Mesendoderm (in vitro differentiated cells): ENCODE data around the gene NFIA.
"Not testable (repeated sequence)": the region's sequence is repeated elsewhere in the genome, so short reads cannot be mapped to it uniquely, and the experiment has no call there.

Experiments used
- DNase-seq: peaks from one replicate; pipeline ENCODE4 v3.0.0; 2013
- H2AK5ac ChIP-seq: 2 replicates; pipeline ENCODE4 v1.6.1; 2013; ENCODE audit warnings: low read length, inconsistent platforms
- H2BK120ac ChIP-seq: 2 replicates; pipeline ENCODE4 v1.6.1; 2013; ENCODE audit warnings: low read depth, mild to moderate bottlenecking, low read length, moderate library complexity, mixed read lengths
- H2BK15ac ChIP-seq: replicated peaks from 2 replicates; pipeline ENCODE4 v1.6.1; 2013; ENCODE audit warnings: low read depth, mild to moderate bottlenecking, moderate library complexity
- H2BK5ac ChIP-seq: 2 replicates; pipeline ENCODE4 v1.6.1; 2013; ENCODE audit warnings: low read length, inconsistent platforms
- H3K18ac ChIP-seq: 2 replicates; pipeline ENCODE4 v1.6.1; 2013; ENCODE audit warnings: mild to moderate bottlenecking, low read length, mixed read lengths
- H3K23ac ChIP-seq: one replicate; pipeline ENCODE4 v1.6.1; 2013; ENCODE audit warnings: low read length
- H3K27ac ChIP-seq: 2 replicates; pipeline ENCODE4 v1.5.1; 2013; ENCODE audit warnings: low read depth, mild to moderate bottlenecking, inconsistent platforms, low read length, moderate library complexity
- H3K27me3 ChIP-seq: 2 replicates; pipeline ENCODE4 v1.6.1; 2013; ENCODE audit warnings: low read length, control low read depth, mild to moderate bottlenecking, inconsistent platforms; ENCODE audit not compliant: insufficient read depth, poor library complexity
- H3K36me3 ChIP-seq: 2 replicates; pipeline ENCODE4 v1.6.1; 2013; ENCODE audit warnings: low read length, inconsistent platforms; ENCODE audit not compliant: control insufficient read depth, insufficient read depth
- H3K4ac ChIP-seq: one replicate; pipeline ENCODE4 v1.6.1; 2013; ENCODE audit warnings: low read depth, mild to moderate bottlenecking, low read length, moderate library complexity
- H3K4me1 ChIP-seq: 2 replicates; pipeline ENCODE4 v1.6.1; 2013; ENCODE audit warnings: low read depth, low read length, inconsistent platforms; ENCODE audit not compliant: control insufficient read depth
- H3K4me2 ChIP-seq: 2 replicates; pipeline ENCODE4 v1.6.1; 2013; ENCODE audit warnings: low read length
- H3K4me3 ChIP-seq: 2 replicates; pipeline ENCODE4 v1.5.1; 2013; ENCODE audit warnings: mild to moderate bottlenecking, low read length
- H3K56ac ChIP-seq: one replicate; pipeline ENCODE4 v1.6.1; 2013; ENCODE audit warnings: low read length
- H3K79me1 ChIP-seq: 2 replicates; pipeline ENCODE4 v1.6.1; 2013; ENCODE audit warnings: low read length, inconsistent platforms
- H3K79me2 ChIP-seq: 2 replicates; pipeline ENCODE4 v1.6.1; 2013; ENCODE audit warnings: mild to moderate bottlenecking, low read length; ENCODE audit not compliant: control insufficient read depth, insufficient read depth
- H3K9ac ChIP-seq: 2 replicates; pipeline ENCODE4 v1.6.1; 2013; ENCODE audit warnings: low read length, inconsistent platforms
- H4K5ac ChIP-seq: one replicate; pipeline ENCODE4 v1.6.1; 2013; ENCODE audit warnings: low read length
- H4K8ac ChIP-seq: one replicate; pipeline ENCODE4 v1.6.1; 2013; ENCODE audit warnings: low read depth, mild to moderate bottlenecking, control low read depth, low read length, moderate library complexity
- WGBS: extraction: QIAGEN DNeasy Blood & Tissue Kit; methylation state at CpG from one replicate; pipeline ENCODE4 v1.1.7; 2013; ENCODE audit warnings: low lambda C conversion rate, missing lambda C conversion rate; ENCODE audit not compliant: insufficient coverage; ENCODE audit errors: extremely low coverage; 5-methylcytosine and 5-hydroxymethylcytosine counted together

NFIA gene

DNA sequence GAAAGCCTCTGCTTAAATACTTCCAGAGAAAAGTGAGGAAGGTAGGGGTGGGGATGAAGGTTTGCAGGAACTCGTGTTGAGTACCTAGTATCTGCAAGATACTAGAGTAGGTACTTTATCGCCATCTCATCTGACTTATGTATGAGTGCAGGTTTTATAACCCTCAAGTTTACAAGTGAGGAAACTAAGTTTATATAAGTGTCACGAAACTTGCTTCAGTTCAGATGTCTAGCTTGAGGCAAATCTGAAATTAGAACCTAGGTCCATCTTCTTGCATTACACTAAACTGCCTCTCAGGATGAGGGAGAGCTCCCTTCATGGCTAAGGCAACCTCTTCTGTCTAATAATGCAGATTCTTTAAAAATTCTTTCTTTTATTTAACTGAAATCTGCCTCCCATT, 43.5 kb downstream of the NFIA start:
- no peaks in the 10 kb centered on the region for H3K4me1 ChIP-seq
- H2AK5ac ChIP-seq, result no peak overlapping the region
- H3K23ac ChIP-seq, result no peak overlapping the region
- H3K4me2 ChIP-seq, result no peak overlapping the region
- no peaks in the 10 kb centered on the region for H3K36me3 ChIP-seq
- H3K9ac ChIP-seq, result no peak overlapping the region
- WGBS, result no CpG with 5 or more reads among the region's 3 CpGs
- no peaks in the 10 kb centered on the region for H3K79me2 ChIP-seq
- H2BK5ac ChIP-seq, result no peak overlapping the region
- no peak overlapping the region for H3K27ac ChIP-seq
- no peak overlapping the region for H2BK15ac ChIP-seq
- H3K27me3 ChIP-seq, result no peaks in the 10 kb centered on the region
- H3K4me3 ChIP-seq, result no peak overlapping the region
- no peak overlapping the region for H3K18ac ChIP-seq
- no peak overlapping the region for H3K56ac ChIP-seq
- DNase-seq, result no peak
- H3K4ac ChIP-seq, result no peak overlapping the region
- H4K8ac ChIP-seq, result no peak overlapping the region
- H4K5ac ChIP-seq, result no peak overlapping the region
- no peaks in the 10 kb centered on the region for H3K79me1 ChIP-seq
- no peak overlapping the region for H2BK120ac ChIP-seq

DNA sequence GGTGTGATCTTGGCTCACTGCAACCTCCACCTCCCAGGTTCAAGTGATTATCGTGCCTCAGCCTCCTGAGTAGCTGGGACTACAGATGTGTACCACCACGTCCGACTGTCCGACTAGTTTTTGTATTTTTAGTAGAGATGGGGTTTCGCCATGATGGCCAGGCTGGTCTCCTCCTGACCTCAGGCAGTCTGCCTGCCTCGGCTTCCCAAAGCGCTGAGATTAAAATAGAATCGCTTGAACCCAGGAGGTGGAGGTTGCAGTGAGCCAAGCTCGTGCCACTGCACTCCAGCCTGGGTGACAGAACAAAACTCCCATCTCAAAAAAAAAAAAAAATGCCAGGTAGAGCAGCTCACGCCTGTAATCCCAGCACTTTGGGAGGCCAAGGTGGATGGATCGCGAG, 44.5 kb downstream of the NFIA start:
- not testable (repeated sequence) for H3K4me3 ChIP-seq, H3K4me2 ChIP-seq, H3K56ac ChIP-seq, H2BK15ac ChIP-seq, H2BK120ac ChIP-seq, H2AK5ac ChIP-seq, H3K36me3 ChIP-seq, H3K79me1 ChIP-seq, H3K9ac ChIP-seq, DNase-seq, H3K18ac ChIP-seq, H3K27ac ChIP-seq, H3K4ac ChIP-seq, H3K4me1 ChIP-seq, H4K5ac ChIP-seq, H3K79me2 ChIP-seq, H4K8ac ChIP-seq, H3K27me3 ChIP-seq, H3K23ac ChIP-seq, H2BK5ac ChIP-seq
- no CpG with 5 or more reads among the region's 12 CpGs for WGBS

DNA sequence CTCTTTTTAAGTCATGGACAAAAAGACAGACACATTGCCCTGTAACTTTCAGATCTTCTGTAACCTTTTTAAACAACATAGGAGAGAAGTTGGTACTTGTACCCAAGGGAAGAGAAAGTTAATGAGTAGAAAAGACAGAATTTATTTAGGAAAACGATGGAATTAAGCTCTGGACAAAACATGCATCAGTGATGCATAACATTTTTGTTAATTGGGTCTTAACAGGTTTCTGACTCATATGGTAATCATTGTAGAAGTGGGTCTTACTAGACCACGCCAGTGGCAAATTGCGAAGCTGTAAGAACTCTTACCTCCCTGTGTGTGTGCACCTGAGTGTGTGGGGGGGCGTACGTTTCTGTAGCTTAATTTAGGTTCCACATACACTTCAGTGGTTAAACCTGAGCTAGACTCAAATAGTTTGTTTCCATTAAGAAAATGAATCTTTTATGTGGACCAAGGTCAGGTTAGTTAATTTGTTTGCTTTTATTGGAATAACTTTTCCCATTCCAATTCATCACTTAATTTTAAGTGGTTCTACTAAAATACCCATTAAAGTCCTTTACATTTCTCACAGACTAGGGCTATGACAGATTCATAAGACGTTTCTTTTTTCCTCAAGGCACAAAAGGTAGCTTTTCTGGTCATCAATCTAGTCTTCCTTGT, 48.1 kb downstream of the NFIA start:
- Histone ChIP-seq H3K18ac (no peak overlapping the region), H3K23ac (no peak overlapping the region), H2BK120ac (no peak overlapping the region), H3K4ac (no peak overlapping the region), H3K4me2 (no peak overlapping the region), H3K79me1 (no peaks in the 10 kb centered on the region), H3K27ac (no peak overlapping the region), H3K79me2 (no peaks in the 10 kb centered on the region), H4K8ac (no peak overlapping the region), H3K36me3 (no peaks in the 10 kb centered on the region), H3K9ac (no peak overlapping the region), H2AK5ac (no peak overlapping the region), H2BK15ac (no peak overlapping the region), H3K4me1 (no peaks in the 10 kb centered on the region), H3K27me3 (no peaks in the 10 kb centered on the region), H3K56ac (no peak overlapping the region), H4K5ac (no peak overlapping the region), H2BK5ac (no peak overlapping the region), H3K4me3 (no peak overlapping the region)
- DNase-seq, result no peak
- no CpG with 5 or more reads among the region's 6 CpGs for WGBS

DNA sequence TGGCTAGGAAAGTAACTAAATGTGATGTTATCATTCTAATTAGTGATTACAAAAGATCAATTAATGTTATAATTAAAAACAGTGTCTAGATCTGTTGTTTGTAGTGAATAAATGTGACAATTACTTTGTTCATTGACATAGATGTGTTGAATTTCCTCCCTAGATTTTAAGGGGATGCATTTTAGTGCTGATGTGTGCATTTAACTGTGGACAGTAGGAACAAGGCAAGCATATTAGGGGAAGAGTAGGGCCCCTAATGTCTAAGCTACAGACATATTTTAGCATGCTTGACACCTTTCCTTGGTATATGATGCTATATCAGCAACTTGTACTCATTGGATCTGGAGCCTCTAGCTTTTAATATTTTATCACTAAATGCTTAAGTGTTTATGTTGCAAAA, 48.9 kb downstream of the NFIA start:
- H3K18ac ChIP-seq, result no peak overlapping the region
- H3K79me2 ChIP-seq, result no peaks in the 10 kb centered on the region

DNA sequence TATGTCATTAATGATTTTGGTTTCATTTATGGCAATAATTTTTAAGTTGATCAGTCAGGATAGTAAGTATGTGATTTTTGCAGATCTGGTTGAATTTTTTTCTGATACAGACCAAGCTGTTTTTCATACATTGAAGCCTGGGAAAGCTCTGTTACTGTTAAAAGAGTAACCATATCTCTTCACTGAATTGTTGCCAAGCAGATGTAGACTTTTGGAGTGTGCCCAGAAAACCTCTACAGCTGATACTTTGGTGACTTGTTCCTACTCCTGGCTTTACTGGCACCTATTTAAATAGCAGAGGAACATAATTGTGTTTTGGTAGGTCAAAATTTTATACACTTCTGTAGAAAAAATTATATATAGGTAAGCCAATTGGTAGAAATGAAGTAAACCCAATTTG, 49.4 kb downstream of the NFIA start:
- no peak overlapping the region for H3K56ac ChIP-seq
- DNase-seq, result no peak
- no peak overlapping the region for H3K23ac ChIP-seq
- H3K4ac ChIP-seq, result no peak overlapping the region
- no peak overlapping the region for H2AK5ac ChIP-seq
- no peak overlapping the region for H2BK120ac ChIP-seq
- H2BK15ac ChIP-seq, result no peak overlapping the region
- no peaks in the 10 kb centered on the region for H3K79me1 ChIP-seq
- no peak overlapping the region for H2BK5ac ChIP-seq
- no peak overlapping the region for H4K5ac ChIP-seq
- peaks cover 2% of the 10 kb centered on the region for H3K27me3 ChIP-seq
- H3K79me2 ChIP-seq, result no peaks in the 10 kb centered on the region
- no peak overlapping the region for H3K9ac ChIP-seq
- no peaks in the 10 kb centered on the region for H3K4me1 ChIP-seq
- no peaks in the 10 kb centered on the region for H3K36me3 ChIP-seq
- no peak overlapping the region for H3K4me2 ChIP-seq
- no peak overlapping the region for H4K8ac ChIP-seq
- no peak overlapping the region for H3K27ac ChIP-seq
- no peak overlapping the region for H3K18ac ChIP-seq
- H3K4me3 ChIP-seq, result no peak overlapping the region

More for the DNA sequence above, 48.9 kb downstream of the NFIA start:
- H2AK5ac ChIP-seq, result no peak overlapping the region
- no peak overlapping the region for H3K56ac ChIP-seq
- no peaks in the 10 kb centered on the region for H3K4me1 ChIP-seq
- H4K5ac ChIP-seq, result no peak overlapping the region
- H4K8ac ChIP-seq, result no peak overlapping the region
- H2BK15ac ChIP-seq, result no peak overlapping the region
- no peaks in the 10 kb centered on the region for H3K79me1 ChIP-seq
- no peak for DNase-seq
- no peak overlapping the region for H3K9ac ChIP-seq
- H3K36me3 ChIP-seq, result no peaks in the 10 kb centered on the region
- H2BK120ac ChIP-seq, result no peak overlapping the region
- no peak overlapping the region for H3K23ac ChIP-seq
- no peak overlapping the region for H3K4me3 ChIP-seq
- H3K4me2 ChIP-seq, result no peak overlapping the region
- peaks cover 2% of the 10 kb centered on the region for H3K27me3 ChIP-seq
- H2BK5ac ChIP-seq, result no peak overlapping the region
- no peak overlapping the region for H3K4ac ChIP-seq
- H3K27ac ChIP-seq, result no peak overlapping the region

DNA sequence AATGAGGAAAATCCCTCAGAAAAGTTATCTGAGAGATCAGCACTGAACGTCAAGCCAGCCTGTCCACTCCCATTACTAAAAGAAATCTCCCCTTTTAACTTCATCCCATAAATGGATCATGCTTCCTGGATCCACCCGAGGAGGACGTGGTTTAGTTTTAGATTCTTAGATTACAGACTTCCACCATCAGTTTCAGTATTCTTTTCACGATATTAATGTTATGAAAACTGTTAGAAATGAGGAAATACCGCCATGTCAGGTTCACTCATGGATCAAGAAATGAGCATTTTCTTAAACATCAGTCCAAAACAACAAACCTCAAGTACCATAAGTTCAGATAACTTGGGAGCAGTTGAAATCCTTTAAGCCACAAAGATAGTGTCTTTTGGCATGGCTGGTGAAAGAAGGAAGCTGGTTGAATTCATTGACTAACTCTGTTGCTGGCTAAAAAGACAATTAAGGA, 49.8 kb downstream of the NFIA start:
- H3K9ac ChIP-seq, result no peak overlapping the region
- no peak overlapping the region for H3K27ac ChIP-seq
- H3K27me3 ChIP-seq, result peaks cover 2% of the 10 kb centered on the region
- no peaks in the 10 kb centered on the region for H3K4me1 ChIP-seq
- no peak overlapping the region for H4K8ac ChIP-seq
- no peak overlapping the region for H3K23ac ChIP-seq
- no peak overlapping the region for H3K4me2 ChIP-seq
- no peaks in the 10 kb centered on the region for H3K36me3 ChIP-seq
- no peak overlapping the region for H2BK5ac ChIP-seq
- no peak overlapping the region for H4K5ac ChIP-seq
- no peak for DNase-seq
- no peak overlapping the region for H3K4me3 ChIP-seq
- H3K79me2 ChIP-seq, result no peaks in the 10 kb centered on the region
- H2BK120ac ChIP-seq, result no peak overlapping the region
- H3K79me1 ChIP-seq, result no peaks in the 10 kb centered on the region
- no peak overlapping the region for H3K56ac ChIP-seq
- H2BK15ac ChIP-seq, result no peak overlapping the region
- H2AK5ac ChIP-seq, result no peak overlapping the region
- H3K4ac ChIP-seq, result no peak overlapping the region
- no peak overlapping the region for H3K18ac ChIP-seq
- WGBS, result no CpG with 5 or more reads among the region's 5 CpGs
